HEK293 (cell line): ENCODE measurements around the gene CHGA.

Experiments
- CTCF ChIA-PET: fragments of 350-600 bp; formaldehyde crosslinking; extraction: SDS; loops from one replicate; lab custom pipeline; 2021; ENCODE audit warnings: antibody characterized with exemption; lab: Yijun Ruan, JAX
- POLR2A ChIA-PET: fragments of 300-600 bp; formaldehyde crosslinking; extraction: SDS; loops from one replicate; lab custom pipeline; 2020; ENCODE audit warnings: antibody characterized with exemption, inconsistent platforms; lab: Yijun Ruan, JAX
- H3K27ac ChIP-seq: fragments of 200-500 bp; sonication (Bioruptor generic); 2 replicates; pipeline ENCODE4 v1.5.1; 2014; ENCODE audit warnings: low read depth, low read length, control low read depth, inconsistent platforms; ENCODE audit errors: extremely low read depth
- H3K36me3 ChIP-seq, 2 experiments: fragments of 200-500 bp in 1 of 2; sonication (Bioruptor generic) in 1 of 2; 1 replicate in 1 of 2; 2 replicates in 1 of 2; pipeline ENCODE4 v1.5.1; 2014 to 2017; ENCODE audit warnings: inconsistent platforms in 2 of 2, low read length in 2 of 2; ENCODE audit not compliant: control insufficient read depth in 2 of 2, insufficient read depth in 1 of 2
- H3K4me1 ChIP-seq: fragments of 200-500 bp; sonication (Bioruptor generic); 2 replicates; pipeline ENCODE4 v1.5.1; 2014; ENCODE audit warnings: mild to moderate bottlenecking, low read length, inconsistent platforms; ENCODE audit not compliant: control insufficient read depth, insufficient read depth
- H3K4me3 ChIP-seq: 2 replicates; pipeline ENCODE4 v1.5.1; 2011; ENCODE audit warnings: low read depth, mild to moderate bottlenecking, control low read depth, low read length, moderate library complexity
- H3K9me3 ChIP-seq: fragments of 200-500 bp; sonication (Bioruptor generic); 2 replicates; pipeline ENCODE4 v1.5.1; 2014; ENCODE audit warnings: low read depth, low read length, inconsistent platforms; ENCODE audit not compliant: control insufficient read depth, insufficient read depth
- FEZF1 ChIP-seq: fragments of 450-650 bp; formaldehyde crosslinking; IDR thresholded peaks from 2 replicates; pipeline ENCODE4 v1.5.1; 2016; ENCODE audit warnings: missing biosample characterization, missing genetic modification characterization
- GLI2 ChIP-seq: fragments of 450-650 bp; formaldehyde crosslinking; IDR thresholded peaks from 2 replicates; pipeline ENCODE4; 2017; ENCODE audit warnings: missing biosample characterization, missing genetic modification characterization, low read depth, borderline replicate concordance
- GLI4 ChIP-seq: fragments of 450-650 bp; formaldehyde crosslinking; IDR thresholded peaks from 2 replicates; pipeline ENCODE4 v1.5.1; 2016; ENCODE audit warnings: missing biosample characterization, missing genetic modification characterization
- HOXD13 ChIP-seq: sonication (generic); formaldehyde crosslinking; IDR thresholded peaks from 2 replicates; pipeline ENCODE4 v1.8.0; 2022; ENCODE audit warnings: missing genetic modification reagents, borderline replicate concordance
- ZBTB1 ChIP-seq: fragments of 450-650 bp; formaldehyde crosslinking; IDR thresholded peaks from 2 replicates; pipeline ENCODE4 v1.5.1; 2016; ENCODE audit warnings: missing biosample characterization, missing genetic modification characterization
- ZFP3 ChIP-seq: fragments of 450-650 bp; formaldehyde crosslinking; IDR thresholded peaks from 2 replicates; pipeline ENCODE4 v1.5.1; 2016; ENCODE audit warnings: low read depth, missing biosample characterization, missing genetic modification characterization
- ZNF2 ChIP-seq: fragments of 450-650 bp; formaldehyde crosslinking; IDR thresholded peaks from 2 replicates; pipeline ENCODE4 v1.5.1; 2016; ENCODE audit warnings: missing biosample characterization, missing genetic modification characterization
- ZNF350 ChIP-seq: fragments of 450-650 bp; formaldehyde crosslinking; IDR thresholded peaks from 2 replicates; pipeline ENCODE4 v1.5.0; 2017; ENCODE audit warnings: missing biosample characterization, mild to moderate bottlenecking, missing genetic modification characterization
- ZNF544 ChIP-seq: fragments of 450-650 bp; formaldehyde crosslinking; IDR thresholded peaks from 2 replicates; pipeline ENCODE4 v1.5.0; 2017; ENCODE audit warnings: missing biosample characterization, missing genetic modification characterization
- ZNF747 ChIP-seq: fragments of 450-650 bp; formaldehyde crosslinking; IDR thresholded peaks from 2 replicates; pipeline ENCODE4 v1.5.1; 2016; ENCODE audit warnings: missing biosample characterization, missing genetic modification characterization
- ZNF830 ChIP-seq: fragments of 450-650 bp; IDR thresholded peaks from 2 replicates; pipeline ENCODE4 v1.5.0; 2018; ENCODE audit warnings: missing biosample characterization, missing genetic modification characterization, low read depth, mild to moderate bottlenecking, moderate library complexity
- TF ChIP-seq, protein P1 (sequence below): fragments of 450-650 bp; formaldehyde crosslinking; IDR thresholded peaks from 2 replicates; pipeline ENCODE4 v1.5.1; 2016; ENCODE audit warnings: missing biosample characterization, missing genetic modification characterization, low read depth
- TF ChIP-seq, protein P2 (sequence below): fragments of 450-650 bp; formaldehyde crosslinking; IDR thresholded peaks from 2 replicates; pipeline ENCODE4 v1.5.1; 2016; ENCODE audit warnings: missing biosample characterization, missing genetic modification characterization
- TF ChIP-seq, protein P3 (sequence below): fragments of 450-650 bp; formaldehyde crosslinking; IDR thresholded peaks from 2 replicates; pipeline ENCODE4 v1.5.1; 2016; ENCODE audit warnings: missing biosample characterization, missing genetic modification characterization
- TF ChIP-seq, protein P4 (sequence below): fragments of 450-650 bp; formaldehyde crosslinking; conservative IDR thresholded peaks from 2 replicates; pipeline ENCODE4 v1.5.1; 2016; ENCODE audit warnings: low read depth, missing biosample characterization, missing genetic modification characterization

Gene CHGA

DNA sequence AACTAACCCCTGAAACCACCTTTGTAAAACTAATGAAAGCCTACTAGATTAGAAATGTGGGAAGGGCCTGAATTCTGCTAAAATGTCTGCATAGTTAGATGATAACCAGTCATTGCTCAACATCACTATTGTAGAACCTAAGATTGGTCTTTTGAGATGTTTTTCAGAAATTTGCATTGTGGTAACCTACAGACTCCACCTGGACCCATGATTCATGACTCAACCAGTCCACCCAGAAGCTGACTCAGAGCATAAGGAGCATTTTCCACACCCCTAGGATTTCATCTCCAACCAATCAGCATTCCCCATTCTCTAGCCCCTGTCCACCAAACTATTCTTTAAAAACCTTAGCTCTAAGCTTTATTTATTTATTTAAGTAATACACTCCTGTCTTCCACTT is 30.4 kb upstream of the CHGA start (continued):
- TF ChIP-seq, protein P1, sequence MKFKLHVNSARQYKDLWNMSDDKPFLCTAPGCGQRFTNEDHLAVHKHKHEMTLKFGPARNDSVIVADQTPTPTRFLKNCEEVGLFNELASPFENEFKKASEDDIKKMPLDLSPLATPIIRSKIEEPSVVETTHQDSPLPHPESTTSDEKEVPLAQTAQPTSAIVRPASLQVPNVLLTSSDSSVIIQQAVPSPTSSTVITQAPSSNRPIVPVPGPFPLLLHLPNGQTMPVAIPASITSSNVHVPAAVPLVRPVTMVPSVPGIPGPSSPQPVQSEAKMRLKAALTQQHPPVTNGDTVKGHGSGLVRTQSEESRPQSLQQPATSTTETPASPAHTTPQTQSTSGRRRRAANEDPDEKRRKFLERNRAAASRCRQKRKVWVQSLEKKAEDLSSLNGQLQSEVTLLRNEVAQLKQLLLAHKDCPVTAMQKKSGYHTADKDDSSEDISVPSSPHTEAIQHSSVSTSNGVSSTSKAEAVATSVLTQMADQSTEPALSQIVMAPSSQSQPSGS (tag by site-specific recombination), result no peak
- TF ChIP-seq FEZF1 (tag by site-specific recombination), result no peak
- TF ChIP-seq, protein P2, sequence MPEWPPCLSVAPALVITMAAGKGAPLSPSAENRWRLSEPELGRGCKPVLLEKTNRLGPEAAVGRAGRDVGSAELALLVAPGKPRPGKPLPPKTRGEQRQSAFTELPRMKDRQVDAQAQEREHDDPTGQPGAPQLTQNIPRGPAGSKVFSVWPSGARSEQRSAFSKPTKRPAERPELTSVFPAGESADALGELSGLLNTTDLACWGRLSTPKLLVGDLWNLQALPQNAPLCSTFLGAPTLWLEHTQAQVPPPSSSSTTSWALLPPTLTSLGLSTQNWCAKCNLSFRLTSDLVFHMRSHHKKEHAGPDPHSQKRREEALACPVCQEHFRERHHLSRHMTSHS (tag by site-specific recombination), result no peak
- TF ChIP-seq GLI2 (tag by site-specific recombination), result no peak
- no peak for TF ChIP-seq ZFP3 (tag by site-specific recombination)
- TF ChIP-seq, protein P3, sequence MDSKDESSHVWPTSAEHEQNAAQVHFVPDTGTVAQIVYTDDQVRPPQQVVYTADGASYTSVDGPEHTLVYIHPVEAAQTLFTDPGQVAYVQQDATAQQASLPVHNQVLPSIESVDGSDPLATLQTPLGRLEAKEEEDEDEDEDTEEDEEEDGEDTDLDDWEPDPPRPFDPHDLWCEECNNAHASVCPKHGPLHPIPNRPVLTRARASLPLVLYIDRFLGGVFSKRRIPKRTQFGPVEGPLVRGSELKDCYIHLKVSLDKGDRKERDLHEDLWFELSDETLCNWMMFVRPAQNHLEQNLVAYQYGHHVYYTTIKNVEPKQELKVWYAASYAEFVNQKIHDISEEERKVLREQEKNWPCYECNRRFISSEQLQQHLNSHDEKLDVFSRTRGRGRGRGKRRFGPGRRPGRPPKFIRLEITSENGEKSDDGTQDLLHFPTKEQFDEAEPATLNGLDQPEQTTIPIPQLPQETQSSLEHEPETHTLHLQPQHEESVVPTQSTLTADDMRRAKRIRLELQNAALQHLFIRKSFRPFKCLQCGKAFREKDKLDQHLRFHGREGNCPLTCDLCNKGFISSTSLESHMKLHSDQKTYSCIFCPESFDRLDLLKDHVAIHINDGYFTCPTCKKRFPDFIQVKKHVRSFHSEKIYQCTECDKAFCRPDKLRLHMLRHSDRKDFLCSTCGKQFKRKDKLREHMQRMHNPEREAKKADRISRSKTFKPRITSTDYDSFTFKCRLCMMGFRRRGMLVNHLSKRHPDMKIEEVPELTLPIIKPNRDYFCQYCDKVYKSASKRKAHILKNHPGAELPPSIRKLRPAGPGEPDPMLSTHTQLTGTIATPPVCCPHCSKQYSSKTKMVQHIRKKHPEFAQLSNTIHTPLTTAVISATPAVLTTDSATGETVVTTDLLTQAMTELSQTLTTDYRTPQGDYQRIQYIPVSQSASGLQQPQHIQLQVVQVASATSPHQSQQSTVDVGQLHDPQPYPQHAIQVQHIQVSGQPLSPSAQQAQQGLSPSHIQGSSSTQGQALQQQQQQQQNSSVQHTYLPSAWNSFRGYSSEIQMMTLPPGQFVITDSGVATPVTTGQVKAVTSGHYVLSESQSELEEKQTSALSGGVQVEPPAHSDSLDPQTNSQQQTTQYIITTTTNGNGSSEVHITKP (tag by site-specific recombination), result no peak
- TF ChIP-seq, all 188 proteins: peak for 0

DNA sequence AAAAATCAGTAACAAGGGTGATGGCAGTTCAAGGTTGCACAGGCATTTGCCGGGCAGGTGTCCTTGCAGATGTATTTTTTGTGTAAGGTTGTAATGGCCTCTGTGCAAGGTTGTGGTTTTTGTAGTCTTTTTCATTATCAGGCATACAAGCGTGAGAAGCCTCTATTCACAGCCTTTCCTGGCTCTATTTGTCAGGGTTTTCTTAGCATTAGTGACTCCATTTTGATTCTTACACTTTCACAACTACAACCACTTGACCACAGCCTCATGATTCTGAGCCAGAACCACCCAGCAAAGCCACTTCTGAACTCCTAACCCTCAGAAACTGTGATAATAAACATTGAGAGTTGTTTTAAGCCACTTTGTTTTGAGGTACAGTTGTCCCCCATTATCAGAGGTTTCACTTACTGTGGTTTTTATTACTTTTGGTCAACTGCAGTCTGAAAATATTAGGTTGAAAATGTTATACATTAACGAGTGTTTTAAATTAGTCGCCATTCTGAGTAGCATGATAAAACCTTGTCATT is 27.5 kb upstream of the CHGA start:
- no peak overlapping the region for H3K27ac ChIP-seq
- H3K9me3 ChIP-seq, result no peaks in the 10 kb centered on the region
- no peak overlapping the region for H3K4me3 ChIP-seq
- ChIA-PET POLR2A (no interaction called here), CTCF (no interaction called here)
- TF ChIP-seq ZNF544 (tag by site-specific recombination) (no peak), ZNF747 (tag by site-specific recombination) (no peak), ZNF2 (tag by site-specific recombination) (no peak), ZBTB1 (no peak), HOXD13 (CRISPR knock-in tag) (no peak), GLI4 (tag by site-specific recombination) (no peak), ZNF350 (tag by site-specific recombination) (no peak), ZNF830 (tag by site-specific recombination) (no peak)
- TF ChIP-seq, protein P4, sequence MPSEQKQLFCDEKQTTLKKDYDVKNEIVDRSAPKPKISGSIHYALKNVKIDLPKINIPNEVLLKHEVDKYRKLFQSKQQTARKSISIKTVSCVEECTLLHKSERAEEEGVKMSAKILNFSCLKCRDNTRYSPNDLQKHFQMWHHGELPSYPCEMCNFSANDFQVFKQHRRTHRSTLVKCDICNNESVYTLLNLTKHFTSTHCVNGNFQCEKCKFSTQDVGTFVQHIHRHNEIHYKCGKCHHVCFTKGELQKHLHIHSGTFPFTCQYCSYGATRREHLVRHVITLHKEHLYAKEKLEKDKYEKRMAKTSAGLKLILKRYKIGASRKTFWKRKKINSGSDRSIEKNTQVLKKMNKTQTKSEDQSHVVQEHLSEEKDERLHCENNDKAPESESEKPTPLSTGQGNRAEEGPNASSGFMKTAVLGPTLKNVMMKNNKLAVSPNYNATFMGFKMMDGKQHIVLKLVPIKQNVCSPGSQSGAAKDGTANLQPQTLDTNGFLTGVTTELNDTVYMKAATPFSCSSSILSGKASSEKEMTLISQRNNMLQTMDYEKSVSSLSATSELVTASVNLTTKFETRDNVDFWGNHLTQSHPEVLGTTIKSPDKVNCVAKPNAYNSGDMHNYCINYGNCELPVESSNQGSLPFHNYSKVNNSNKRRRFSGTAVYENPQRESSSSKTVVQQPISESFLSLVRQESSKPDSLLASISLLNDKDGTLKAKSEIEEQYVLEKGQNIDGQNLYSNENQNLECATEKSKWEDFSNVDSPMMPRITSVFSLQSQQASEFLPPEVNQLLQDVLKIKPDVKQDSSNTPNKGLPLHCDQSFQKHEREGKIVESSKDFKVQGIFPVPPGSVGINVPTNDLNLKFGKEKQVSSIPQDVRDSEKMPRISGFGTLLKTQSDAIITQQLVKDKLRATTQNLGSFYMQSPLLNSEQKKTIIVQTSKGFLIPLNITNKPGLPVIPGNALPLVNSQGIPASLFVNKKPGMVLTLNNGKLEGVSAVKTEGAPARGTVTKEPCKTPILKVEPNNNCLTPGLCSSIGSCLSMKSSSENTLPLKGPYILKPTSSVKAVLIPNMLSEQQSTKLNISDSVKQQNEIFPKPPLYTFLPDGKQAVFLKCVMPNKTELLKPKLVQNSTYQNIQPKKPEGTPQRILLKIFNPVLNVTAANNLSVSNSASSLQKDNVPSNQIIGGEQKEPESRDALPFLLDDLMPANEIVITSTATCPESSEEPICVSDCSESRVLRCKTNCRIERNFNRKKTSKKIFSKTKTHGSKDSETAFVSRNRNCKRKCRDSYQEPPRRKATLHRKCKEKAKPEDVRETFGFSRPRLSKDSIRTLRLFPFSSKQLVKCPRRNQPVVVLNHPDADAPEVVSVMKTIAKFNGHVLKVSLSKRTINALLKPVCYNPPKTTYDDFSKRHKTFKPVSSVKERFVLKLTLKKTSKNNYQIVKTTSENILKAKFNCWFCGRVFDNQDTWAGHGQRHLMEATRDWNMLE (tag by site-specific recombination), result no peak
- no peaks in the 10 kb centered on the region for H3K36me3 ChIP-seq
- H3K4me1 ChIP-seq, result peaks cover 4% of the 10 kb centered on the region; the same call in 1 of the 2 replicates
